ENCODE measurements around the gene SULF2. TPM values are rescaled to one million over a fixed set of nuclear protein-coding genes. Genes with fewer than 3 reads are reported as not detected.
A peak's percentile ranks its signal among the peaks of the same experiment; 100 is the strongest.

Gene SULF2
- polyA plus RNA-seq, 3 donors, result 77.4 to 85.5 (median 81.8) TPM

- DNase-seq (ENCODE audit: extremely low read depth in 1 of 11, low read depth in 9 of 11, low spot score in 4 of 11), result no peak
Observed at GRCh38 chr20:47652794-47653193, 132.5 kb downstream of the SULF2 start.

DNA sequence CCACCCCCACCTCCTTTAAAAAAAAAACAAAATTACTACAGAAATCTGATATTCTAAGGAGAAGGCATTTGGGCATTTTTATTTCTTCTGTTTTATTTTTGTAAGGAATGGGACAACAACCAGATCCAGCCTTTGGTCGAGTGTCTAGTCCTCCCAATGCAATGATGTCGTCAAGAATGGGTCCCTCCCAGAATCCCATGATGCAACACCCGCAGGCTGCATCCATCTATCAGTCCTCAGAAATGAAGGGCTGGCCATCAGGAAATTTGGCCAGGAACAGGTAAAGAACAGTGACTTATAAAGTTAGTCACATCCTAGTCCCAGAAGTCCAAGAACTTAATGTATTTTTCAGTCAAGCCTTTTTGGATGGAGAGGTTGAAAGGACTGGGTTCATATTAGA lies 133.0 kb downstream of the SULF2 start:
- DNase-seq (ENCODE audit: extremely low read depth in 1 of 11, low read depth in 9 of 11, low spot score in 4 of 11), result no peak

DNA sequence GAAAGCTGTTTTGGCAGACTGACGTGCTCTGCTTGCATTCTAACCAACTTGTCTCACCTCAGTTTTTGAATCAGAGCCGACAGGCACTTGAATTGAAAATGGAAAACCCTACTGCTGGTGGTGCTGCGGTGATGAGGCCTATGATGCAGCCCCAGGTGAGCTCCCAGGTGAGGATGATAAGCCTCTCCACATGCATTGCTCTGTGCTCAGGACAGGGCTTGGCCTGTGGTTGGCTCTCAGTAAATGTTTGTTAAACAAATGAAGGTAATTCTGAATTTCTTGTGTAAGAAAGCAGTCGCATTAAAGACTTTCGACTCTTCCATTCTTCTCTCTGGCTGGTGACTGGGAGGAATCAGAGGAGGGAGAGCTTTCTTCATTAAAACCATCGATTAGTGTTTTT lies 136.3 kb downstream of the SULF2 start:
- DNase-seq (ENCODE audit: extremely low read depth in 1 of 11, low read depth in 9 of 11, low spot score in 4 of 11), result no peak

DNA sequence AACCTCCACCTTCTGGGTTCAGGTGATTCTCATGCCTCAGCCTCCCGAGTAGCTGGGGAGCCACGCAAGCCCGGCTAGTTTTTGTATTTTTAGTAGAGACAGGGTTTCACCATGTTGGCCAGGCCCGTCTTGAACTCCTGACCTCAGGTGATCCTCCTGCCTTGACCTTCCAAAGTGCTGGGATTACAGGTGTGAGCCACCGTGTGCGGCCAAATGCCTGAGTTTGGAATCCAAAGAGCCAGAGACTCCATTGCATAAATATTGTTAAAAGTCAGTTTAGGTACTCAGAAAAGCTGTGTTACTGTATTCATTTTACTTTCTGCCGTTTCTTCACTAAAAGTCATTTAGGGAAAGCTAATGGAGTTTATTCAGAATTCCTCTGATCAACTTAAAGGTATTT lies 137.3 kb downstream of the SULF2 start:
- DNase-seq (ENCODE audit: extremely low read depth in 1 of 11, low read depth in 9 of 11, low spot score in 4 of 11), result no peak

DNA sequence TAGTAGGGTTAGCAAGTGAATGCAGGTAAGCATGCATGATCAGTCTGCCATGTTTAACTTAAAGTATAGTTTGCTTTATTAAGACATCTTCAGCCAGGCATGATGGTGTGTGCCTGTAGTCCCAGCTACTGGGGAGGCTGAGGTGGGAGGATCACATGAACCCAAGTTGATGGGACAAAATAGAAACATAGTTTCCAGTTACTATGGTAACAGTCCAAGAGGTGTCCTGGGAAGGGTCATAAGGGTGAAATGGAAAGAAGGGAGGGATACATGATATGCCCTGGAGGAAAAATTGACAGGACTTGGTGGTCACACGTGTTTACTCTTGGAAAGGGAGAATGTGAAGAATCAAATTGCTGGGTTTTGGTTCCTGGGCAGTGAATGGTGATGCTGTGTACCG lies 139.6 kb downstream of the SULF2 start:
- DNase-seq (ENCODE audit: extremely low read depth in 1 of 11, low read depth in 9 of 11, low spot score in 4 of 11), result no peak

- no peak for DNase-seq (ENCODE audit: extremely low read depth in 1 of 11, low read depth in 9 of 11, low spot score in 4 of 11)
Observed at GRCh38 chr20:47642624-47643023, 142.7 kb downstream of the SULF2 start.

GRCh38 chr20:47642118-47642517 lies 143.2 kb downstream of the SULF2 start:
- no peak for DNase-seq (ENCODE audit: extremely low read depth in 1 of 11, low read depth in 9 of 11, low spot score in 4 of 11)

GRCh38 chr20:47638851-47639250 lies 146.4 kb downstream of the SULF2 start:
- DNase-seq (ENCODE audit: extremely low read depth in 1 of 11, low read depth in 9 of 11, low spot score in 4 of 11), result no peak

GRCh38 chr20:47635256-47635655 lies 150.0 kb downstream of the SULF2 start:
- no peak for DNase-seq (ENCODE audit: extremely low read depth in 1 of 11, low read depth in 9 of 11, low spot score in 4 of 11)

DNA sequence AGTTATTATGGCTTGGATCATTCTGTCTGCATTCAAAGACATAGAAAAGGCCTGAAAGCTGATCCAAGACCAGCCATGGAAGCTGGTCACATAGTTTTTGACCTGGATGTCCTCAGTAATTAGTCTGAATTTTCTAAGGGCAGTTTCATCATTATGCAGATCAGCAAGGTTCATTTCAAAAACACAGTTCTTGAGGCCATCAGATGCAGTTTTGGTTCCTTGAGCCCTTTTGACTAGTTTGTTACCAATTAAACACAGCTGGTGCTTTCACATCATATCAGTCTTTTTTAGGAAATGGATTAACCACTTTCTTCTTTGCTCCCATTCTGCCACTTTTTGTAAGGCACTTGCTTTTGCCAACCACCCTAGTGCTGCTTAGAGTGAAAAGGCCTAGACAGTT lies 154.2 kb downstream of the SULF2 start:
- DNase-seq (ENCODE audit: extremely low read depth in 1 of 11, low read depth in 9 of 11, low spot score in 4 of 11), result no peak

- no peak for DNase-seq (ENCODE audit: extremely low read depth in 1 of 11, low read depth in 9 of 11, low spot score in 4 of 11)
Observed at GRCh38 chr20:47629907-47630306, 155.4 kb downstream of the SULF2 start.

- DNase-seq (ENCODE audit: extremely low read depth in 1 of 11, low read depth in 9 of 11, low spot score in 4 of 11), result no peak
Observed at GRCh38 chr20:47627540-47627939, 157.7 kb downstream of the SULF2 start.

- DNase-seq (ENCODE audit: extremely low read depth in 1 of 11, low read depth in 9 of 11, low spot score in 4 of 11), result no peak
Observed at GRCh38 chr20:47623206-47623605, 162.1 kb downstream of the SULF2 start.

GRCh38 chr20:47622118-47622665 lies 163.1 kb downstream of the SULF2 start:
- no peak for DNase-seq (ENCODE audit: extremely low read depth in 1 of 11, low read depth in 9 of 11, low spot score in 4 of 11)

GRCh38 chr20:47620808-47621805 lies 164.2 kb downstream of the SULF2 start:
- peak; percentile 21 to 57 (median 34) for DNase-seq (ENCODE audit: extremely low read depth in 1 of 11, low read depth in 9 of 11, low spot score in 4 of 11)

DNA sequence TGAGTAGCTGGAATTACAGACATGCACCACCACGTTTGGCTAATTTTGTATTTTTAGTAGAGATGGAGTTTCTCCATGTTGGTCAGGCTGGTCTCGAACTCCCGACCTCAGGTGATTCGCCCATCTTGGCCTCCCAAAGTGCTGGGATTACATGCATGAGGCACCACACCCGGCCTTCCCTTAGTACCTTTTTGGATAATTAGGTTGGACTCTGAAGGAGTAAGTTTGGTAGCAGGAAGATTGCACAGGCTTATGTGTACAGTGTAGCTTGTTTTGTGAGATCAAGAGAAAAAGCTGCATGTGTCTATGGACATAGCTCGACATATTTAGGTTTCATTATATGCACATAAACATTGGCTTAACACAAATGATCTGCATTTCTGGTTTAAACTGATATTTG lies 166.8 kb downstream of the SULF2 start:
- DNase-seq (ENCODE audit: extremely low read depth in 1 of 11, low read depth in 9 of 11, low spot score in 4 of 11), result no peak

DNA sequence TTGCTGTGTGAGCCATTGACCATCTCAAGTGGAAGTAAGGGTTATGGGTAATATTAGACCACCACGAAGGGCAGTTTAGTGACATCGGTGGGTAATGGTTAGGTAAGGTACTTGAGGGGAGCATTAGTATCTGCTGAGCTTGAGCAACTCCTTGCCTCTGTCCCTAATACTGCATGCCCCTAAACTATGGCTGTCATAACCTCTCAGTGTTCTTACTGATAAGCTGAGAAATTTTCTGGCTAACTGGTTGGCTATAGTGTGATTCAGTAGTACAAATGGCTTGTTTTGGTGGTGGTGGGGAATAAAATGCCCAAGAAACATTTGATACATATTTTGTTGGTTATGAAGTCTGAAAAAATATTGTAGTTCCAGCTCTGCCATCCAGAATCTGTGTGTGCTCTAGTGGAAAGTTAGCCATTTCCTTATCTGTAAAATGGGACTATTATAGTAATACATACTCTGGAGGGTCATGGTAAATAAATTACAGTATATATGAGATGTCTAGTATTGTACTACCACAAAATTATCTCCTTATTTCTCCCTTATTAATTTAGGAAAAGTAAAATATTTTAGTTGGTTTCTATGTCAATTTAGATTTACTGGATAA lies 170.5 kb downstream of the SULF2 start:
- no peak for DNase-seq (ENCODE audit: extremely low read depth in 1 of 11, low read depth in 9 of 11, low spot score in 4 of 11)

- DNase-seq (ENCODE audit: extremely low read depth in 1 of 11, low read depth in 9 of 11, low spot score in 4 of 11), result no peak
Observed at GRCh38 chr20:47612670-47613069, 172.6 kb downstream of the SULF2 start.

- no peak for DNase-seq (ENCODE audit: extremely low read depth in 1 of 11, low read depth in 9 of 11, low spot score in 4 of 11)
Observed at GRCh38 chr20:47611785-47612184, 173.5 kb downstream of the SULF2 start.

- no peak for DNase-seq (ENCODE audit: extremely low read depth in 1 of 11, low read depth in 9 of 11, low spot score in 4 of 11)
Observed at GRCh38 chr20:47610945-47611250, 174.4 kb downstream of the SULF2 start.
